GM12891 (cell line): Measurements from ENCODE around the gene ZNF862.
A peak's percentile ranks its signal among the peaks of the same experiment; 100 is the strongest.

Source experiments
- DNase-seq: peaks from one replicate; pipeline ENCODE4 v3.0.0; 2011; ENCODE audit warnings: low spot score; ENCODE audit not compliant: insufficient read length
- FAIRE-seq: peaks from 2 replicates; lab custom pipeline; 2011; peaks lifted over from hg19 to GRCh38; lab: Jason Lieb, UNC
- PAX5 ChIP-seq: IDR thresholded peaks from 2 replicates; pipeline ENCODE4 v1.6.1; 2011; ENCODE audit warnings: low read length, moderate library complexity, mild to moderate bottlenecking; ENCODE audit not compliant: insufficient read depth, severe bottlenecking
- POLR2A ChIP-seq: IDR thresholded peaks from 2 replicates; pipeline ENCODE4 v1.6.1; 2011; ENCODE audit warnings: low read depth, low read length, control low read depth
- POLR2AphosphoS5 ChIP-seq: IDR thresholded peaks from 2 replicates; pipeline ENCODE4 v1.6.1; 2011; ENCODE audit warnings: low read depth, low read length, control low read depth
- POU2F2 ChIP-seq: IDR thresholded peaks from 2 replicates; pipeline ENCODE4 v1.6.1; 2011; ENCODE audit warnings: low read depth, mild to moderate bottlenecking, control low read depth, low read length, moderate library complexity
- SPI1 ChIP-seq: IDR thresholded peaks from 2 replicates; pipeline ENCODE4 v1.6.1; 2011; ENCODE audit warnings: low read depth, low read length, control low read depth
- TAF1 ChIP-seq: IDR thresholded peaks from 2 replicates; pipeline ENCODE4 v1.6.1; 2011; ENCODE audit warnings: low read depth, low read length, control low read depth

Gene ZNF862

GRCh38 chr7:149796287-149796860 lies 41.8 kb upstream of the ZNF862 start:
- no peak for TF ChIP-seq TAF1
- TF ChIP-seq SPI1 = no peak
- TF ChIP-seq POLR2AphosphoS5 = no peak
- TF ChIP-seq PAX5 = no peak
- no peak for TF ChIP-seq POU2F2
- TF ChIP-seq POLR2A = no peak
- FAIRE-seq = no peak
- DNase-seq = no peak

- FAIRE-seq (no peak), DNase-seq (no peak)
- TF ChIP-seq SPI1 = no peak
- no peak for TF ChIP-seq PAX5
- no peak for TF ChIP-seq TAF1
- no peak for TF ChIP-seq POU2F2
- TF ChIP-seq POLR2AphosphoS5 = no peak
- no peak for TF ChIP-seq POLR2A
These were observed 40.4 kb upstream of the ZNF862 start for GRCh38 chr7:149797771-149798170.

GRCh38 chr7:149799397-149800168 lies 38.6 kb upstream of the ZNF862 start:
- FAIRE-seq (no peak), DNase-seq (peak; percentile 80)
- TF ChIP-seq POLR2AphosphoS5 (no peak), SPI1 (no peak), PAX5 (no peak), TAF1 (no peak), POU2F2 (no peak), POLR2A (no peak)

- TF ChIP-seq SPI1 (no peak), POU2F2 (no peak), POLR2AphosphoS5 (no peak), POLR2A (no peak), TAF1 (no peak), PAX5 (no peak)
These were observed 38.0 kb upstream of the ZNF862 start for GRCh38 chr7:149800169-149800555.

GRCh38 chr7:149801002-149801566 lies 37.1 kb upstream of the ZNF862 start:
- TF ChIP-seq TAF1 = no peak
- no peak for TF ChIP-seq POLR2AphosphoS5
- TF ChIP-seq POU2F2 = no peak
- no peak for TF ChIP-seq SPI1
- FAIRE-seq (no peak), DNase-seq (no peak)

More at GRCh38 chr7:149800169-149800555, 38.0 kb upstream of the ZNF862 start:
- FAIRE-seq (no peak), DNase-seq (no peak)

GRCh38 chr7:149801816-149802215 lies 36.4 kb upstream of the ZNF862 start:
- DNase-seq (no peak), FAIRE-seq (no peak)
- TF ChIP-seq POLR2AphosphoS5 (no peak), TAF1 (no peak), POLR2A (no peak), PAX5 (no peak), POU2F2 (no peak), SPI1 (no peak)

GRCh38 chr7:149802966-149803365 lies 35.2 kb upstream of the ZNF862 start:
- no peak for FAIRE-seq
- DNase-seq = no peak
- TF ChIP-seq TAF1 = no peak
- no peak for TF ChIP-seq POLR2A
- no peak for TF ChIP-seq POU2F2
- TF ChIP-seq POLR2AphosphoS5 = no peak
- TF ChIP-seq PAX5 = no peak
- no peak for TF ChIP-seq SPI1

GRCh38 chr7:149803551-149804074 lies 34.6 kb upstream of the ZNF862 start:
- DNase-seq (no peak), FAIRE-seq (no peak)
- TF ChIP-seq SPI1 = no peak
- no peak for TF ChIP-seq POU2F2
- TF ChIP-seq PAX5 = no peak
- no peak for TF ChIP-seq TAF1
- no peak for TF ChIP-seq POLR2A
- no peak for TF ChIP-seq POLR2AphosphoS5

GRCh38 chr7:149804106-149804505 lies 34.1 kb upstream of the ZNF862 start:
- no peak for DNase-seq
- FAIRE-seq = no peak
- no peak for TF ChIP-seq TAF1
- TF ChIP-seq POLR2AphosphoS5 = no peak
- TF ChIP-seq POLR2A = no peak
- no peak for TF ChIP-seq PAX5

GRCh38 chr7:149806726-149807125 lies 31.4 kb upstream of the ZNF862 start:
- FAIRE-seq (no peak), DNase-seq (no peak)
- TF ChIP-seq TAF1 = no peak
- no peak for TF ChIP-seq POU2F2
- no peak for TF ChIP-seq POLR2AphosphoS5
- no peak for TF ChIP-seq POLR2A
- TF ChIP-seq SPI1 = no peak

- FAIRE-seq = no peak
- DNase-seq = no peak
- no peak for TF ChIP-seq POU2F2
- TF ChIP-seq POLR2AphosphoS5 = no peak
- no peak for TF ChIP-seq SPI1
- no peak for TF ChIP-seq TAF1
These were observed 29.9 kb upstream of the ZNF862 start for GRCh38 chr7:149808311-149808710.
